Activated CD4-positive, alpha-beta T cell treated with anti-CD3 and anti-CD28 coated beads, Interleukin-2, amount 50 U/mL, for 1 hour (primary cell): ENCODE measurements around the gene CISTR.
A peak's percentile ranks its signal among the peaks of the same experiment; 100 is the strongest.
"Not testable (repeated sequence)": the region's sequence is repeated elsewhere in the genome, so short reads cannot be mapped to it uniquely, and the experiment has no call there.

Experiments used
- DNase-seq: peaks from one replicate; pipeline ENCODE4 v3.0.0-alpha.2; 2020

The CISTR gene

DNA sequence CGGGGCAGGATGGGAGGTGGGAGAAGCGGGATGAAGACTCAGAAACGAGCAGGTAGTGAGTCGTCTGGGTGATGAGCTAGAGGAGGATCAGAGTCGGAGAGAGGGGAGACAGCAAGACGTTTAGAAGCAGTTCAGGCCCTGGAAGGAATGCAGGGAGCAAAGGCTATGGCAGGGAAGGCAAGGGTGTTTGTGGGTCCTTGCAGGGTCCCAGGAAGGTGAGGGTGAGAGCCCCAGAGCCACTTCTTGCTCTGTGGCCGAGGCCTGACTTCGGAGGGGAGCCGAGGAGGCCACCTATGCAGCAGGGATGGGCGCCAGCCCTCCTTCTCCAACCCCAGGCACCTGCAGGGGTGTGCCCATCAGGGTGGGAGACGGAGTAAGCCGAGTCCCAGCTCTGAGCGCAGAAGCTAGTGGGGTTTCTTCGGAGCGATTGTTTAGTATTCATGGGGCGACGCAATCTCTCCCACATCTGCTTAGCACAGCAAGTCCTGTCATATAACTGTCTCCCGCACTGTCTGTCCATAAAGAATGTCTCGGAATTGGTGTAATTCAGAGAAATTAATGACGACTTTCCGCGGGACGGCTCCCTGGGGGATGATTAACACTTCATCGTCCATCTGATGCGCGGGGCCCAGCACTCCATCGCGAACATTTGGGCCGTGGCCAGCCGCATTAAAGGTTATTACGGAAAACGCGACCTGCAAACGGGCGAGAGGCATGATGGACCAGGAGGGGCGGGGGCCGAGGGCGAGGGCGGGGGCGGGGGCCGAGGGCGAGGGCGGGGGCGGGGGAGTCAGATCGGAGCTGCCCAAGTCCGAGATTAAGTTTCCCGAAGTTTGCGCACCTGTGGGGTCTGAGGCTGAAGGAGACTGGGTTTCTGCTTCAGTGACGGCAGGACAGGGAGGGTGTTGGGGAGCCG is 12.3 kb downstream of the CISTR start:
- no peak for DNase-seq

DNA sequence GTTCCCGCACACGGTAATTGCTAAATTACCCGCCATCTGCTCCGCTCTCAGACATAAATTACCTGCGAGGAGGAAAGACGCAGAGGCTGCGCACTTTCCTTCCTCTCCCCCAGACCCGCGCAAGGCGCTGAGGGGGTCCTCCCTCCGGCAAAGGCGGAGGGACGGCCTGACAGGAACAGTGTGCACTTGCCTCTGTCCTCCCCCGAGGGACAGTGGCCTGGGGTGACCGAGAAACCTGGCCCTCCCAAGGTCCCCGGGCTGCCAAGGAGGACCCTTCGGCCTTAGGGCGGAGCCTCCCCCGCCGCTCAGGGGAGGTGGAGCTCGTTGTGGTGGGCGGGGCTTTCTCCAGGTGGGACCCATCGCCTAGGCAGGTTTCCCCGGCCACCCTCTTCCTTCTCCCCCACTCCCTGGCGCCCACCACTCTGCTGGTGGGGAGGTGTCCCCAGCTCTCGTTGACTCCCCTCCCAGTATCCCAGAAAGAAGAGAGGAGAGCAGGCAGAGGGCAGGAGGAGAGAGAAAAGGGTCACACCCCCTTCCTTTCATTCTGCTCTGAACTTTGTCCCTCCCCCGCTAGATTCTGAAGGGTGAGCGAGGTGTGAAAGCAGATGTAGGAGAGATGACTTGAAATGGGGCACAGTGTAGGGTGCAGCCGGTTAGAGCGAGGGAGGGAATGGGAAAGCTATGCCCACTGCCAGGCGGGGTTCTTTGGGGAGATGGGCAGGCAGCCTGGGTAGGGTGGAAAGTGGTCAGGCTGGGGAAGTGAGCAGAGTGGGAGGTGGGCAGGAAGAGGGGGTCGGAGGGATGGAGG is 13.2 kb downstream of the CISTR start:
- peak; percentile 47 for DNase-seq

DNA sequence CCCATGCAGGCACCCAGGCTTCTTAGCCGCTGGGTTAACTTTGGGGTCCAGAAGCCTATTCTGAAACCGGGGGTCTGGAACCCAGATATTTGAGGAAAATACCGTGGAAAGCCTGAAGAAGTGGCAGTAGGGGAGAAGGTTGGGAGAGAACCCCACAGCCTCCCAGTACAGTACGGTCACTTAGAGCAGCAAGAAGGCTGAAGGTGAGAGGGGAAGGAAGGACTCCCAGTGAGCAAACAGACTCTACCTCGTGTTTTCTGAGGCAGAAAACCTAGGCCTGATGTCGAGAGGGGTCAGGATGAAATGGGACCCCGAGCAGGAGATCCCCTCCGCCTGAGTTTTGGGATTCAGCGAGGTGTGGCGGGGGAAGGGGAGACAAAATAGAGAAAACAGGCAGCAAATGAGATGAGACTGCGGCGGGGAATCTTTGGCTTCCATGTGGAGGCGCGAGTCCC is 13.8 kb downstream of the CISTR start:
- DNase-seq: no peak

DNA sequence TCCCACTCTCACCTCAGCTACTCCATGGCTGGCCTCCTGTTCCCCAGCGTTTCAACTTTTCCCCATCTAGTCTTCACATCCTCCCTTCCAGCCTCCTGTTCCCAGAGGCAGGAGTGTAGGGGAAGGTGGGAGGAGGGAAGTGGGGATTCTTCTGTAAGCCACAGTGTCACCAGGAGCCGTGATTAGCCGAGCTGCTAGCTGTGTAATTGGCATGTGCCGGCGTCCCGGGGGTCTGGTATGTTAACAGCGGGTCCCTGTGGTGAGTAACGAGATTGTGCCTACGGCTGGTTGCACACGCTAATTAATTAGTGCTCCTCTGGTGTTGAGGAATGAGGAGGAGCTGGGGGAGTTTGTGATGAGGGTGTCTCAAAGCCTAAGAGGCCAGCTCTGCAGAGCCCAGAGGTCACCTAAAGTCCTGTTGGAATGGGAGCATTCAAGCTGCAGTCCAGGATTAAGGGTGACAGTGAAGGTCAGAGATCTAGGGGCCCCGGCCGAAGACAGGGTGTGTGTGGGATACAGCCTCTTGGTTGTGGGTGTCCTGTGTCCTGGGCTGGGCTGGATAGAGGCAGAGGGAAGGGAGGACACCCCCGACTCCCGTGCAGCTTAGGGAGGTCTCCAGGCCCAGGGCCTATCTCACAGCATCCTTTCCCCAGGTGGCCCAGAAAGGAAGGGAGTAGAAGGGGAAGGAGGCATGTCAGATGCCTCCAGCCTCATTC is 14.5 kb downstream of the CISTR start:
- DNase-seq: no peak

DNA sequence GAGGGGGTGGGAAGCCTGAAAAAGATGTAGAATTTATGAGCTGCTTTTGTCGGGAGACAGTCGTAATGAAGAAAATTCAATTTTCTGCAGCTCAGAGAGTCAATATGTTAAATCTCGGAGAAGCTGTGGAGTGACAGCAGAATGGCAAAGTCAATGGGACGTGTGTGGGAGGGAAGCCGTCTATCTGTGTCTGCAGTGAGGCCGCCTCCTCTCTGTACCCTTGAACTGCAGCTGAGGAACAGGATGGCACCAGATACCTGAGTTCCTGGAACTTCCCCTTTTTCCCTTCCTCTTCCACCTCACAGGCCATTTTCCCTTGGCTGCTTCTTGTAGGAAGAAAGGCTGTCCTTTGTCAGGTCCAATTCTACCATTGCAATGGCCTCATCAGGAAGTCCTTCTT is 15.2 kb downstream of the CISTR start:
- DNase-seq: no peak

DNA sequence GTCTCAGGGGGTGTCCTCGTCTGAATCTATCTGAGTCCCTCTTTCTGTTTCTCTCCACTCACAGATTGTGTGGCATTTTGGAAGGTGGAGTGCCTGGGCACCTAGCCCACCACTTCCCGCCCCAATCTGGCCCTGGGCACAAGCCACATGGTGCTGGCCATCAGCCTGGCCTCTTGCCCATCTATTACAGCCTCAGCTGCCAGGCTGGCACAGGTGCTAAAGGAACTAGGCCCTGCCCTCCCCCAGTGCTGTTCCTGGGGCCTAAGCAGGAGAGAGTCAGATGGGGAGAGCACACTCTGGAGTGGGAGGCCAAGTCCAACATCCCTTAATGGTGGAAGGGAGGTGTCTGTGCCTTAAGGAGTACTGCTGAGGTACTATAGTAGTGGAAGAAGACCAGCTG is 16.2 kb downstream of the CISTR start:
- DNase-seq: no peak

DNA sequence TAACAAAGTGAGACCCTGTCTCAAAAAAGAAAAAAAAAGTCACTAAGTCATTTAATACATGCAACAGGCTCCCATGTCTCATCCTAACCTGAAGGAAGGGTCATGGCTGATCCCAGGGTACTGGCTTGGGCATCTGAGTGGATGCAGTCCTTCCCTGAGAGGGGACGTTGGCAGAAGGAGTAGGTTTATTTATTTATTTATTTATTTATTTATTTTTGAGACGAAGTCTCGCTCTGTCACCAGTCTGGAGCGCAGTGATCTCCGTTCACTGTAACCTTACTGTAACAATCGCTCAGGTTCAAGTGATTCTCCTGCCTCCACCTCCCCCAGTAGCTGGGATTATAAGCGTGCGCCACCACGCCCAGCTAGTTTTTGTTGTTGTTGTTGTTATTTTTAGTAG is 17.4 kb downstream of the CISTR start:
- DNase-seq: no peak

DNA sequence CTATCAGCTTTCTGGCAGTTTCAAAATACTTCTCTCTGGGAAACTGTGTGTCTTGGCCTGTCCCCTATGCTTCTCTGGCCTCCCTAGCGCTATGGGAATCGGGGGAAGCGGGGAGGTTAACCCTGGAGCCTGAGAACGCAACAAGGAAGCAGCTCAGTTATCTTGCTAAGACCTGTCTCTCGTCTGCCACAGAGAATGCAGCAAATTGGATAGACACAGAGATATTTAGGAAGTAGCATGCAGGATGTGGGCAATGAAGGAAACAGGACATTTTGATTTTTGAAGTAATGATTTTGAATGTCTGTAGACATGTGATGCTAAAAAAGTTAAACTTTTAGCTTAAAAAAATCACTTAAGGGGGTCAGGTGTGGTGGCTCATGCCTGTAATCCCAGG is 18.0 kb downstream of the CISTR start:
- no peak for DNase-seq

DNA sequence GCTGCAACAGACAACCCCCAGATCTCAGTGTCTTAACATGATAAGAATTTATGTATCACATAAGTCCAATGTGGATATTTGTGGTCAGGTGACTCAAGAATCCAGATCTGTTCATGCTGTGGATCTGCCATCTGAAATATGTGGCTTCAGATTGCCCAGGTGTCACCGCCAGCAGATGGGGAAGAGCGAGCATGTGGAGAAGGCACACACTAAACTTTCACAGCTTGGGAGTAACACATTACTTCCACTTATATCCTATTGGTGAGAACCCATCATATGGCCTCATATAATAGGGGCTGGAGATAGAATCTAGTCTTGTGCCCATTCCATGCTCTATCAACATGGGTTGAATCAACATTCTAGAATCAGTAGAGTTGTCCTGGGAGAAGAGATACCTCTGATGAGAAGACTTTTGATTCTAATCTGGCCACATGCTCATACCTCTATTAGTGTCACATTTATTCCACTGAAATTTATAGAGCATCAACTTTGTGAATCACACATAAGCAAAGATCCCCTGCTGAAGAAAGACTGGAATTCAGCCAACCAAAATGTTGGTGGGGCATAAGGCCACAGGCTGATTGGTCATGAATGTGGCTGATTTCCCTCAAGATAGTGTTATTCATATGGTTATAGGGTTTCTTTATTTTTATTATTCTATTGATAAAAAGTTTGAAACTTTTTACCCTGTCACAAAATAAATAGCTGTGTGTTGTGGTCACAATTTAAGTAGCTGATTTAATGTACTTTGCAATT is 18.6 kb downstream of the CISTR start:
- DNase-seq: no peak

DNA sequence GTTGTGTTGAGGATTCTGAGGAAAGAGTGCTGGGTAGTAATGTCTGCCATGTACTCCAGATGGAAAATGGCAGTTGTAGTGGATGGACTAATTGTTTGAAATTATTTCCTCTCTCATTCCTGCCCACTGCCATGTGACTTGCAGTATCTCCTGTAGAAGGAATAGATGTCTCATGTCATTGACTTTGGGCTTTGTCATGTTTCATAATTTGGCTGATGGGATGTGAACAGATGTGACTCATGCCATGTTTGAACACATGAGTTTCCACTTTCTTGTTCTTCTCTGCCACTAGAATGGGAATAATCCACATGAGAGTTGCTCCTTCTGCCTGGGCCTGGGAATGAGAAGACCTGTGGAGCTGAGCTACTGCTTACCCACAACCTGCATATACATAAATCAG is 22.1 kb downstream of the CISTR start:
- DNase-seq: no peak

DNA sequence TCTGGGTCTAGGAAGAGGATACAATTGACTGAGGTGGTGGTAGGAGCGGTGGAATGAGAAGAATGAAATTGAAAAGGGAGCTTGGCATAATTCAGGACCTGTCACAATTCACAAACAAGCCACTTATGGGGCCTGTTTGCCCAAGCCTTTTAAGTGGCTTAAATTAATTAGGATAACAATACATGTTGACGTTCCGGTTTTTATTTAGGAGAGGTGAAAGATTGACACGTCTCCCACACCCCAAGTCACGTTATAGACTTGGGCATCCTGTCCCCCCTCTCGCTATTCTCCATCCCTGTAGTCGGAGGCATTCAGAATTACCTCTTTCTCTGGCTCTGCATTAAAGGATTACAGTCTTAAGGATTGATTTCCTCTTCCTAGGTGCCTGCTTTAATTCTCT is 23.6 kb downstream of the CISTR start:
- no peak for DNase-seq

DNA sequence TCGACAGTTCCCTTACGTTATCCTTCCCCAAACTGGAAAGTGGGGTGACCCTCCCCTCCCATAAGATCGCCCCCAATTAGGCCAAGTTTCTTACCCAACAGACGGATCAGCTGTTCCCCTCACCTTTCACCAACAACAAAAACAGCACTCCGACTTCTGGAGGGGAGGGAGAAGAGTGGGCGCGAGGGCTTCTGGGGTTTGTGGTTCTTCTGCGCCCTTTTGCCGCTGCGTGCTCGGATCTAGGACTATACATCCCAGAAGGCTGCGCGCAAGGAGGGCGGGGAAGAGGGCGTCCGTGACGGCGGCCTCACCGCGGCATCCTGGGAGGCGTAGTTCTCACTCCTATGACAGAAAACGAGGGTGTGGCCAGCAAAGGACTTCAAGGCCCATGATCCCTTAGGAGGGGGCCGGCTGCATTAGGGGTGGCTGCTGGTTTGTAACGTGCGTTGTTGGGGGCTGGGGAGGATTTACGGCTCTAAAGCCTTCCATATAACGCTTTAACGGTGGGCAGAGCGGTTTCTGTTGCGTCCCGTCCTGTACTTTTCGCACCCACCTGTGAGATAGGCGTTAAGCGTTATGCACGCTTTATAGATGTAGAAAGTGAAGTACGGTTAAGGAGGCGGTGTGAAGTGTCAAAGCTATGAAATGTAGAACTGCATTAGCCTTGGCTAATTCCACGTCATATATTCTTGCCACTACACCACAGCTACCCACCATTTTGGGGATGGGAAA is 24.3 kb downstream of the CISTR start, which contains the start of gene CALCOCO1:
Gene CALCOCO1 (minus strand): TSS at position 143 of the 732 bp plus-strand sequence. CDS start 2,210 bp downstream, outside the sequence.
- peak; percentile 97 for DNase-seq

DNA sequence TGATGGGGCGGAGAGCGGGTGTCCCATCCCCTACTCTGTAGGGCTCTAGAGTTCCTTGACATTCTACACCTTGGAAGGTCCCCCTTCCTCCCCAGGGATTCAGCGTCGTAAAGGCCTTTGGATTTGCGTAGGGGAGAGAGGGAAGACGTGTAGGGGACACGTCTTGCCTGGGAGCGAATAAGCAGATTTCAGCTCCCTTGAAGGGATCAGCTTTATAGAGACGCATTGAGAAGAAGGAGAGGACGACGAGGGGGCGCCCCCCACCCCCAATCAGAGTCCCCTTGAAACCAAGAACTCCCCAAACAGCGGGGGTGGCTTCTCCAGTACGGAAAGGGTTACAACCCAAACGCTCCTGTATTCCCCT is 24.9 kb downstream of the CISTR start:
- no peak for DNase-seq

DNA sequence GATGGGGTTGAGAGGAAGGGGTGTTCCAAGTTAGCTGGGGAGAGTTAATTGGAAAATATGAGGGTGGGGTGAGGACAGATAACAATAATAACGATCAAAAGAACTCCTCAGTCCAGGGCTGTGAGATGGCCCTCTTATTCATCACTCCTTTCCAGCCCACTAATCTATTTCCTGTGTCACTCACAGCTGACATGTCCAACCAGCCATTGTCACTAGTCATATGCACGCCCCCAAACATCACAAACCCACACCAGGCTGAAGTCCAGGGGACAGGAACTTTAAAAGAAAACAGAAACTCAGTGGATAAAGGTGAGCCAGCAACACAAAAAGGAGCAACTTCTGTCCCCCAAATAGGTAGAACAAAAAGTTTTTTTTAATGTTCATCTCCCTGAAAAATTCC is 25.4 kb downstream of the CISTR start:
- DNase-seq: no peak

DNA sequence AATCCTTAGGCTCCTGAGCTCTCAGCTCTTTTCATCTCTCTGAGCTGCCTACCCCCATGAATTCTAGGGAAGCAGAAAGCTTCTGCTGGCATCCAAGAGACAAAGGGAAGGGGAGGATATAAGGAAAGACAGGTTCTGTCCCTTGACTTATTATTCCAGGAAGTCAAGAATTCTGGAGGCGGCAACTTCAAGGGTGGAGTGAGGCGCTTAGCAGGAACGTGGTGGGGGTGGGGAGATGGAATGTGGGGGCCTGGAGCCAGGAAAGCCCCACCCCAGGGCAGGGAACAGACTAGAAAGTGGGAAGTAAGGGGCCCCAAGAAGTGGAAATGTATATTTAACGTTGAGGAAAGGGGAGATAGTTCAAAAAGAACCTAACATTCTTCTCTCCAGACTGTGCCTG is 26.0 kb downstream of the CISTR start:
- no peak for DNase-seq

DNA sequence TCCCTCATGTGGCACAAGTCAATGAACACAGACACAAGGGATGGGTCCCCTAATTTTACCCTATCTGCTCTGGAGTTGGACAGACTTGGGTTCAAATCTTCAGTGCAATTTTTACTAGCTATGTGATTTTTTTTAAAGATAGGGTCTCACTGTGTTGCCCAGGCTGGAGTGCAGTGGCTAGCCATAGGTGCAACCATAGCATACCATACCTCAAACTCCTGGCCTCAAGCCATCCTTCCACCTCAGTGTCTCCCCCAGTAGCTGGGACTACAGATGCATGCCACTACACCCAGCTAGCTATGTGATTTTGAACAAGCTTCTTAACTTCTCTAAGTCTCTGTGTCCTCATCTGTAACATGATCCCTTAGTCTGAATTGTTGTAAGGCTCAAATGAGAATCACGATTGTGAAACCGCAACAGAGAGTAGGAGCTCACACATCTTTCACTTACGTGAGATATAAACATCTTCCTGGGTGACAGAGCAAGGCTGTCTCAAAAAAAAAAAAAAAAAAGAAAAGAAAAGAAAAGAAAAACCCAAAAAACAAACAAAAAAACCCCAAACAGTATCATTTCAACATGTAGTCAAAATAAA is 29.2 kb downstream of the CISTR start:
- DNase-seq: no peak

DNA sequence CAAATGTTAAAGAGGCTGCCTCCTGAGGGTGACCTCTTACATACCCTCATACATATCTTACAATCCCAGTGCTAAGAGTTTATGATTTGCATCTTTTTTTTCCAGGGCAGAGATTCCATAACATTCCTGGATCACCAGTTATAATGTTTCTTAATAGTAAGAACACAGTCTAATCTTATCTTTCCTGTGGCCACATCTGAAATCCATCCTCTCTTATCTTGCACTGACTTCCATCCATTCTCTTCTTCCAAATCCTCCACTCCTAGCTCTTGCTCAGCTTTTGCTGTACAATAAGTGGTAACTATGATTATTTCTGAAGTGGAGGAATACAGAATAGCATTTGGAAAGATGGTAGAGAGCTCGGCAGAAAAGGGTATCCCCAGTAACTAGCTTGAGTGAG is 30.8 kb downstream of the CISTR start:
- DNase-seq: no peak

DNA sequence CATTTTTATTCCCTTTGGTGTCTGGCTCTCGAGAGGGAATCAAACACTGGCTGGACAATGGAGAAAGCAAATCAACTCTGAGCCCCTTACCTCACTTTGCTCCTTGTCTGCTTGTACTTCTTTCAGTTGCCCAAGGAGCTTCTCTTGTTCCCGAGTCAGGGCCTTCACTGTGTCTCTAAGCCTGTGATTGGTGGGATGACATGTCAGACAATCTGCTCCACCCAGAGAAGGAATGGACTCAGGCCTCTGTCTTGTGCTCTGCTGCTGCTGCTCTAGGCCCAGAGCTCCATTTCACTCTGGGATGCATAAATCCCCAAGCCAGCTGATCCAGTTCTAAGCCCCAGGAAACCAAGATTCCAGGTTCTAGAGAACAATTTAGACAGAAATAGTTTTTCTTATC is 32.1 kb downstream of the CISTR start:
- no peak for DNase-seq

DNA sequence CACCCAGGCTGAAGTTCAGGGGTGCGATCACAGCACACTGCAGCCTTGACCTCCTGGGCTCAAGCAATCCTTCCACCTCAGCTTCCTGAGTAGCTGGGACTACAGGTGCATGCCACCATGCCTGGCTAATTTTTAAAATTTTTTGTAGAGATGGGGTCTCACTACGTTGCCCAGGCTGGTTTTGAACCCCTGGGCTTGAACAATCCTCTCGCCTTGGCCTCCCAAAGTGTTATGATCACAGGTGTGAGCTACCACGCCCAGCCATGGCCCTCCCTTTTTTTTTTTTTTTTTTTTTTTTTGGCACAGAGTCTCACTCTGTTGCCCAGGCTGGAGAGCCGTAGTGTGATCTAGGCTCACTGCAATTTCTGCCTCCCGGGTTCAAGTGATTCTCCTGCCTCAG is 33.2 kb downstream of the CISTR start:
- not testable (repeated sequence) for DNase-seq

DNA sequence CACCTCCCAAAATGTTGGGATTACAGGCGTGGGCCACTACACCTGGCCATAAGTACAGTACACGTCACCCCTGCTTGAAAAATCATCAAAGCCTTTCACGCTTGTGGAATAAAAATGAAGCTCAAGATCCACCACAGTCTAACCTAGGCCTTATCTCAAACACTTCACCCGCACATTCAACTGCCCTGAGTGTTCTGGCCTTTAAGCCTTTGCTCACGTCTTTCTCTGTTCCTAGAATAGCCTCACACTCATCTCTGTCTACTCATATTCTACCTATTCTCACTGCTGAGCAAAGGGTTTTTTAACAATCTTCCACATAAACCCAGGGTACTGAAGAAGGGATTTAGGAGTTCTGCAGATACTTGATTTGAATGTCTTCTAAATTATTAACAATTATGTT is 34.5 kb downstream of the CISTR start:
- DNase-seq: no peak

DNA sequence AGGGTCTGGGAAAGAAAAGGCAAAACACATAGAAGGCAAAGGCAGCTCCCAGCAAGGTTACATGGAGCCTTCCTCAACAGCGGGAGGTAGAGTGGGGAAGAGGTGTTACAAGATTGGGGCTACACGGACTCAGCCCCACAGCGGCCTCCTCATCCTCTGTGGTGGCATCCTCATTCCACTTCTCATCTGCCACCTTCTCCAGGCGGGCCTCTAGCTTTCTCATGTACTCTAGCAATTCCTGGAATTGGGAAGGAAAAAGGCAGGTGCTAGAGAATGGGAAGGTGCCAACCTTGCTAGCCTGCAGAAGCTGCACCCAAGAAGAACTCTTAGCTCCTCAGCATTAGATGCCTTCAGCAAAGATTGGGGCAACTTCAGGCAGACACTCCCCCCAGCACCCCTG is 37.8 kb downstream of the CISTR start:
- no peak for DNase-seq
